GM21360 (cell line): ENCODE data around the gene ACYP1.
"Not testable (repeated sequence)": the region's sequence is repeated elsewhere in the genome, so short reads cannot be mapped to it uniquely, and the experiment has no call there.

Experiments
- ATAC-seq: cut with Tn5 transposase; IDR thresholded peaks from one replicate; pipeline ENCODE4 v1.9.1; 2021; ENCODE audit warnings: mild to moderate bottlenecking, moderate library complexity; ENCODE audit not compliant: unreplicated experiment

The ACYP1 gene

GRCh38 chr14:75068294-75069120, 4.7 kb upstream of the ACYP1 start:
- no peak for ATAC-seq

GRCh38 chr14:75067765-75068164, 3.9 kb upstream of the ACYP1 start:
- ATAC-seq, result not testable (repeated sequence)

GRCh38 chr14:75067212-75067611, 3.4 kb upstream of the ACYP1 start:
- no peak for ATAC-seq

GRCh38 chr14:75066691-75067090, 2.9 kb upstream of the ACYP1 start:
- no peak for ATAC-seq

- ATAC-seq, result no peak
These were observed 362 bp upstream of the ACYP1 start for GRCh38 chr14:75064205-75064567.

GRCh38 chr14:75063013-75063412, 811 bp downstream of the ACYP1 start:
- ATAC-seq, result no peak

GRCh38 chr14:75060420-75060819, 3.4 kb downstream of the ACYP1 start:
- no peak for ATAC-seq

GRCh38 chr14:75059642-75060041, 4.2 kb downstream of the ACYP1 start:
- no peak for ATAC-seq

GRCh38 chr14:75054421-75054820, 9.4 kb downstream of the ACYP1 start:
- ATAC-seq, result no peak

GRCh38 chr14:75053396-75054291, 10.2 kb downstream of the ACYP1 start:
- ATAC-seq, result no peak

- no peak for ATAC-seq
These were observed 12.3 kb downstream of the ACYP1 start for GRCh38 chr14:75051556-75051899.

GRCh38 chr14:75050852-75051555, 12.8 kb downstream of the ACYP1 start, which contains the start of gene MLH3:
MLH3 (minus strand) TSS chr14:75051467; CDS start chr14:75049655, 1,812 bp downstream.
- ATAC-seq, result peak; percentile 77

GRCh38 chr14:75049731-75050201, 14.1 kb downstream of the ACYP1 start:
- no peak for ATAC-seq

- ATAC-seq, result no peak
These were observed 14.7 kb downstream of the ACYP1 start for GRCh38 chr14:75049136-75049535.

- ATAC-seq, result no peak
These were observed 15.7 kb downstream of the ACYP1 start for GRCh38 chr14:75048101-75048500.

- ATAC-seq, result no peak
These were observed 16.3 kb downstream of the ACYP1 start for GRCh38 chr14:75047506-75047905.

- no peak for ATAC-seq
These were observed 16.9 kb downstream of the ACYP1 start for GRCh38 chr14:75046899-75047298.

GRCh38 chr14:75046275-75046674, 17.5 kb downstream of the ACYP1 start:
- no peak for ATAC-seq

- no peak for ATAC-seq
These were observed 19.1 kb downstream of the ACYP1 start for GRCh38 chr14:75044752-75045151.

- no peak for ATAC-seq
These were observed 19.5 kb downstream of the ACYP1 start for GRCh38 chr14:75044322-75044721.

- no peak for ATAC-seq
These were observed 21.8 kb downstream of the ACYP1 start for GRCh38 chr14:75042035-75042434.
